Measurements from ENCODE around the gene IRAK4.

DNA sequence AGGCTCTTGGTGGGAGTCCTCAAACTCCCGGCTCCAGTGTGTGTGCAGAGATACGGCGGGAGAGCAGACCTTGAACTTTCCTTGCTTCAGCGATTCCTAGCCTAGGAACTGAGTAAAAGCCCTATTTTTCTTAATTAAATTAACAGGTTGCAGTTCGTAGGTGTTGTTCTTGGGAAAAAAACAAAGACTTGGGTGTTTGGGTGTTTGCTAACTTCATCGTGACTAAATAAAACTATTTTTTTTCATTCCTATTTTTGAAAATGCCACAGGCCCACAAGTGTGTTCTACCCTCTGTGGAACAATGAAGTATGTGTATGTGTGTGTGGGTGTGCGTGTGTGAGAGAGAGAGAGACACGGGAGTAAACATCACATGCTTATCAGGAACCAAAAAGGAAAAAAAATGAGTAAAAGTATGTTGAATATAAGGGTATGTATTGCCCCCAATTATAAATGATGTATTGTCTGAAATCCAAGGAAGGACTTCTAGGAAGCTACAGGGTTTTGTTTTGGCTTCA is 77.8 kb downstream of the IRAK4 start:
- TF ChIP-seq, protein P1, sequence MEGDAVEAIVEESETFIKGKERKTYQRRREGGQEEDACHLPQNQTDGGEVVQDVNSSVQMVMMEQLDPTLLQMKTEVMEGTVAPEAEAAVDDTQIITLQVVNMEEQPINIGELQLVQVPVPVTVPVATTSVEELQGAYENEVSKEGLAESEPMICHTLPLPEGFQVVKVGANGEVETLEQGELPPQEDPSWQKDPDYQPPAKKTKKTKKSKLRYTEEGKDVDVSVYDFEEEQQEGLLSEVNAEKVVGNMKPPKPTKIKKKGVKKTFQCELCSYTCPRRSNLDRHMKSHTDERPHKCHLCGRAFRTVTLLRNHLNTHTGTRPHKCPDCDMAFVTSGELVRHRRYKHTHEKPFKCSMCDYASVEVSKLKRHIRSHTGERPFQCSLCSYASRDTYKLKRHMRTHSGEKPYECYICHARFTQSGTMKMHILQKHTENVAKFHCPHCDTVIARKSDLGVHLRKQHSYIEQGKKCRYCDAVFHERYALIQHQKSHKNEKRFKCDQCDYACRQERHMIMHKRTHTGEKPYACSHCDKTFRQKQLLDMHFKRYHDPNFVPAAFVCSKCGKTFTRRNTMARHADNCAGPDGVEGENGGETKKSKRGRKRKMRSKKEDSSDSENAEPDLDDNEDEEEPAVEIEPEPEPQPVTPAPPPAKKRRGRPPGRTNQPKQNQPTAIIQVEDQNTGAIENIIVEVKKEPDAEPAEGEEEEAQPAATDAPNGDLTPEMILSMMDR (IDR thresholded peaks at IDR 0.05): no peak
- no peak for TF ChIP-seq POLR2A (IDR thresholded peaks at IDR 0.05)
